UCSD-AML1 (cell line): ENCODE measurements around the gene OXCT1.
"Not testable (repeated sequence)": the region's sequence is repeated elsewhere in the genome, so short reads cannot be mapped to it uniquely, and the experiment has no call there.

Experiments used
- DNase-seq: peaks from one replicate; lab custom pipeline; 2025; ENCODE audit not compliant: unreplicated experiment; lab: John Stamatoyannopoulos, UW

The OXCT1 gene

DNA sequence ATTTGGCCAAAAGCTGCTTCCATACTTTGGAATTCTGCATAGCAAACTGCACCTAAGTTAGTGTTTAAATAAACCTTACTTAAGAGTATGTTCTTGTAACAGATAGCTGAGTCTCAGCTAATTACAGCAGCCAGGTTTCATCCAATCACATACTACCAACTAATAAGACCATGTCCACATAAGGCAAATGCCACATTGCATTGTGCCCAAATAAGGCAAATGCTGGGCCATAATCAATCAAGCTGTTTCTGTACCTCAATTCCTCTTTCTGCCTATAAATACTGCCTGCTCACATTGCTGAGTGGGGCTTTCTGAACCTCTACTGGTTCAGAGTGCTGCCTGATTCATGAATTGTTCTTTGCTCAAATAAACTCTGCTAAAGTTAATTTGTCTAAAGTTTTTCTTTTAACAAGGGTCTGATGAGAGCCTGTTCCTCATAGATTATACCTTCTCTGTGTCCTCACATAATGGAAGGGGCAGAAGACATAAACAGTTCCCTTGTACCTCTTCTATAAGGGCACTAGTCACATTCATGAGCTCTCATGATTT, 4.4 kb upstream of the OXCT1 start:
- DNase-seq, result no peak

DNA sequence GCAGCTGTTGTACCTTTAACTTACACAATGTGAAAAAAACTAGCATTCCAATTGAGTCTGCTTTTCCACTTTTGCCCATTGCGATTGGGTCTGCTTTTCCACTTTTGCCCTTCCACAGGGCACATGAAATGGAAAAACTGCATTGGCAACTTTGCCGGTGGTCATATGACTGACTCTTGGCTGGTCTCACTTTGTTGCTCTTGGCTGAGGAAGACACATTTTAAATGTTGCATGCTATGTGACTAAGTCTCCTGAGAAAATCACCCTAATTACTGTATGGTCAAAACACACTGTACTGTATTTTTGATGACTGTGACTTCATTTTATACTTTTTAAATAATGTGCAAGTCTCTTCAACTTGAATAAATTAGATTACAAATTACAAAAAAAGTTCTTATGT, 1.6 kb upstream of the OXCT1 start:
- DNase-seq, result no peak

DNA sequence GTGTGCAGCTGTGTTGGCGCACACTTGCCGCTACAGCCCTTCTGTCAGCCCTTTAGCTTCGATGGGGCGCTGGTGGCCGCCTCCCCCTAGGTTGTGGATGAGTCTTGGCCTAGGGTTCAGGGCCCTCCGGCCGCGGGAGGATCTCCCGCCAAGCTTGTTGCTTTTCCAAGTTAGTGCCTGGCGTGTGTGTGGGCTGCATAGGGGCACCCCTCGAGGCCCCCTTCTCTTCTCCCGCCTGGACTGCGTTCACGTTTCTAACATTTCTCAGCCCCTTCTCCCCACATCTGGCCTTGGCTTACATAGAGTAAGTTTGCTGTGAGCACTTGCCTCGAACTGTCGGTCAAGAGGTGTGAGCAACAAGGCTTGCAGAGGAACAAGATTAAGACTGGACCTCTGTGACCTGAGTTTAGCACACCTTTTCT, 413 bp upstream of the OXCT1 start:
- DNase-seq, result no peak

DNA sequence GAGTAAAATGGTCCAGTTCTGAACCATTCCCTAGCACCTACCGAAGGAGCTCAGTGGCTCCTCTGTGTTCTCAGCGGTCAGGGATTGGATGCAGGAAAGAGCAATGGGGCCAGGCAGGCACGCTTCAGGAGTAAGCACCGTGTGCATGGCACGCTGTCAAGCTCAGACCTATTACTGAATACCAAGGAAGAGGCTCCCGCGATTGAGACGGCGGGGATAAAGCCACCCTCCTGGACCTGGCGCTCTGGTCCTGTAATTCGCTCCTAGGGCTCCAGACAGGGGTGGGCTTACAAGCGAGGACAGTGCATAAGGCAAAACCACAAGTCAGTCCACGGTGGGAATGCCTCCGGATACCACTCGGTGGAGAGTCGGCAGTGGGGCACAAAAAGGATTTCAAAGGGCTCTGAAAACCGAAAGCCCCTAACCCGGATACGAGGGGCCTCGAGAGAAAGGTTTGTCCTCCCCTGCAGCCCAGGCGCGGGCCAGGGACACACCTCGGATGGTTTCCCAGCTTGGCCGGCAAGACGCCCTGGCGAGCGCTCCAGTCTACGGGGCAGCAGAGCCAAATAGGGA, 988 bp downstream of the OXCT1 start:
- peak; percentile 44 for DNase-seq

DNA sequence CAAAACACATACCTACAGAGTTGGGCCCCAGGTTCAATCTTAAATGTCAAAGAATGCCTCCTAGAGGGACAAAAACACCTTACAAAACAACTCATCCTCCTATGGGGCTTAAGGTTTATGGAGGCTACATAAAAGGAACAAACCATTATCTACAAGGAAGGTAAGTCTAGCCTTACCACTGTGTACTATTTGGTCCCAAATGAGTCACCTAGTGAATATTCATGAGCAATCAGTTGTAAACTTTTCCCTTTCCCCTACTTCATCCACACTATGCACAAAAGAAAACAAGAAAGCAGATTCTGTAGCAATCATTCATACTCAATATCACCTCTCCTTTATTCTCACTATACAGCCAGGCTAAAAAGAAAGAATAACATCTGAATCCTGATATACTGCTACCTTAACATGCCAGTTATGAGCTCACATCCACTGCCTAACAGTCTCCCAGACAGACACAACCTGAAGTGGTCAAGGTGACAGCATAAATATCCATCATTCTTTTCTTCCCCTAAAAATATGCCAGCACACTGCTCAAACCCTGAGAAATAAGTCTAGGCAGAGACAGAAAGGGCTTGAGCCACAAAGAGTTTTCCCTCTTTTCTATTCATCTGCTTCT, 6.2 kb downstream of the OXCT1 start:
- no peak for DNase-seq

DNA sequence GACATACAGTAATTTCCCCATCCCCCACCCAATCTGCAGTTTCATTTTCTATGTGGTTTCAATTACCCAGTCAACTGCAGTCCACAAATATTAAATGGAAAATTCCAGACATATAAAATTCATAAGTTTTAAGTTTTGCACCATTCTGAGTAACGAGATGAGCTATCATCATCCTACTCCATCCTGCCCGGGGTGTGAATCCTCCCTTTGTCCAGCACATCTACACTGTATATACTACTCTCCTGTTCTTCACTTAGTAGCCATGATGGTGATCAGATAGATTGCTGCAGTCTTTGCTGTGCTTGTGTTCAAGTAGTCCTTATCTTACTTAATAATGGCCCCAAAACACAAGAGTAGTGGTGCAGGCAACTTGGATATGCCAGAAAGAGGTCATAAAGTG, 11.3 kb downstream of the OXCT1 start:
- DNase-seq, result no peak

DNA sequence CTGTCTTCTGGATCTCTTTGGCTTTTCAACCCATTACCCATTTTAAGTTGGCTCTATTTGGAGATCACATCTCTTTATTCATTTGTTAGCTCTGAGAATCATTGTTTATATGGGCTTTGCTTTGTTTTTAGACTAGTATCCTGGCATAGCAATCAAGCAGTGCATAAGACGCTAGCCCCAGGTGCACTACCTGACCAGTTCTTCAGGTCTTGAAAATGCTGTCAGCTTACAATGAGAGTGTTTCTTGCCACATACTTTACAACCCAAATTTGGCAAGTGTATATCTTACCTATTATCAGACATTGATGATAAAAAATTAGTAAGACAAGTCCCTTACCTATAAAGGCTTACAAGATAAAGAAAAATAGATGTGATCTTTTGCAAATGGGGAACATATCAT, 12.2 kb downstream of the OXCT1 start:
- no peak for DNase-seq

DNA sequence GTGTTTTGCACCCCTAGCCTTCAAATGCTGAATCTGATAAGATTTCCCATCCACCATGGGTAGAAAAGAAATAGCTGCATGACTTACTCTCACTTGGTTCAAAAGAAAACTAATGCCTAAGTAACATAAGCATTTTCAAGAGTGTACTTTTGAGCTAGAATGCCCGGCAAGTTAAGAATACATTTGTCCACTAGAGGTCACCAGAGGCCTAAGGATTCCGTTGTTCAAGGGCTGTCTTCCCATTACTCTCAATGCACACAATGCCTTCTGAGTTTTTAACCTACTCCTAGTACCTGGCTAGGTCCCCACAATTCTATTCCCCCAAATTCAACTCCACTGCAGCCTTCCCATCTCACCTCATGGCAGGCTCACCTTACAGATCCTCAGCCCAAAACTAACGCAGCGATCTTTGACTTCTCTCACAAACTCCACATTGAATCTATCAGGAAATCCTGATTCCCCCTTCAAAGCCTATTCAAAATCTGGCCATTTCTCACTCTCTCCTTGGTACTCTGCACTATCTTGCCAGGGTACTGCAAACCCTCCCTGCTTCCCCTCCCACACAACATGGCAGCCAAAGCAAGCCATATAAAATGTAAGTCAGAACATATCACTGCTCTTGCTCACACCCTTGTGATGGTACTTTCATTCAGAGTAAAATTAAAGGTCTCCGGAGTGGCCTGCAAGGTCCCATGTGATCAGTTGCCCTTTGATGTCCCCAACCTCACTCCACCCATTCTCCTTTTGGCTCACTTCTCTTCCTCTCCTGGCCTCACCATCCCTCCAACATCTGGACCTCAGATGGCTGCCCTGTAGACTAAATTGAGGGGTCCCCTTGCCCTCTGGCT, 13.4 kb downstream of the OXCT1 start:
- peak; percentile 17 for DNase-seq

DNA sequence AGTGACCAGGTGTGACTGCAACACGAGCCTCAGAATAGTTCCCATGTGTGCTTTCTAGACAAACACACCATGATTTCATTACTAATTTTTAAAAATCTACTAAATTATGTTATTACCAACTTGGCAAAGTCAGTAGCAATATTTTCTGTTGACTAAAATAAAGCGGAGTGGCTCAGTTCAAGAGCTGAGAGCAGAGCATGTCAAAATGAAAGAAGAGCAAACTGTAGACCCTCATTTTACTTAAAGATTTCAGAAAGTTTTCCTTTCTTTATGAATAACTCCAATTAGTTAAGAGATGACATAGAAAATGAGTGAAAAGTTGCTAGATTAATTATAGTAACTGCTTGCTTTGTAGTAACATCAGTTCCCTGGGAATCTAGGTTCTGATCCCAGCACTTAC, 17.9 kb downstream of the OXCT1 start:
- no peak for DNase-seq

DNA sequence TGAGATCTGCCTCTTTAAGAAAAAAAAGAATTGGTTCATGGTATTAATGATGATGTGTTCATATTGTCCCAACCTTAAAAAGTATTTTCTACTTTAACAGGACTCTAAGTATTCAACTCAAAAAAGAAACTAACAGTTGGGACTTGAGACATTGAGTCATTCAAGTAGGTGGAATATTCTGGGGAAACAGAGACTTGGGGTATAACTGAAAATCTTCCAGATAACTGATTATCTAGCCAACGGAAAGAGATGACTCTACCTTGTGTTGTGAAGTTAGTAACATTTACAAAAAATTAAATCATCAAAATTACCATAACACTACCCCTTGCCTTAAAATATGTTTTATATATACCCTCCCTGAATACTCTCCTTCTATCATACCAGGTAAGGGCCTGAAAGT, 19.1 kb downstream of the OXCT1 start:
- no peak for DNase-seq

DNA sequence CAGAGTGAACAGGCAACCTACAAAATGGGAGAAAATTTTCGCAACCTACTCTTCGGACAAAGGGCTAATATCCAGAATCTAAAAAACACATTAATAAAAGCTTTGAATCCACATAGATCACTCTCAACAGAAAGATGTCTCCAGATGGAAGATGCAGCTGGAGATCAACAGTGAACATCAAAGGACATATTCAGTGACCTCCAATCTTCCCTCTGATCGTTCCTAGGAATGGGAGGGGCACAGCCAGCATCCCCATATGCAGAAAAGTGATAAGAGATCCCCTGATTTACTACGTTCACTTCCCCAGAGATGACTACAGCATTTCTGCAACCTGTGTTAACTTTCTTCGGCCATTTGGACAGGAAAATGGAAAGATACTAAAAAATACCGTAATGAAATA, 21.2 kb downstream of the OXCT1 start:
- DNase-seq, result no peak

DNA sequence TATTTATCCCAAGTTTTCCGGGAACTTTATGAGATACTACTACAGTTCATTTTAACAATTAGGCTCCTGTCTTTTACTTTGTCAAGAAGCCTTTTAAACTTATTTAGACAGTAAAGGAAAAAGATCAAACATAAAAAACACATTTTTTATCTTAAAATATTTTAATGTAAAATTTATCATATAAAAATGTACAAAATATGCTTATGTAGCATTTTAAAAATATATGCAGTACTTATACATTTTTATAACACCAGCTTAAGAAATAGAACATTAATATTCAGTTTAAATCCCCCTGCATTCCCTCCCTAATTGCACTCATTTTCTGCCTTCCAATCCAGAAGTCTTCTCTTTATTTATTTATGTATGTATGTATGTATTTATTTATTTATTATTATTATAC, 24.5 kb downstream of the OXCT1 start:
- not testable (repeated sequence) for DNase-seq

DNA sequence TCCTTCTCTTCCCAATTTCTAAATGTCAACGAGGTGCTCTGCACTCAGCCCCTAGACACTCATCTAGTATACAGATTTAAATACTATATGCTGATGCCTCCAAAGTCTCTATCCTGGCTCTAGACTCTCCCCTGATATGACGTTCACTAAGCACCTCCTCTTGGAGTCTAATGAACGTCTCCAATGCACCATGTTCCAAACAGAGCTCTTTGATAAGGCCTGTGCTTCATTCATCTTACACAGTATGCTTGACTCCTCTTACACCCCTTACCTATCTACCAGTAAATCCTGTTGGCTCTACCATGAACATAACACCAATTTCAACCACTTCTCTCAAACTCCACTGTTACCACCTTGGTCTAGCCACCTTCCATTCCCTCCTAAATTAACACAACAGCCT, 25.7 kb downstream of the OXCT1 start:
- DNase-seq, result no peak

DNA sequence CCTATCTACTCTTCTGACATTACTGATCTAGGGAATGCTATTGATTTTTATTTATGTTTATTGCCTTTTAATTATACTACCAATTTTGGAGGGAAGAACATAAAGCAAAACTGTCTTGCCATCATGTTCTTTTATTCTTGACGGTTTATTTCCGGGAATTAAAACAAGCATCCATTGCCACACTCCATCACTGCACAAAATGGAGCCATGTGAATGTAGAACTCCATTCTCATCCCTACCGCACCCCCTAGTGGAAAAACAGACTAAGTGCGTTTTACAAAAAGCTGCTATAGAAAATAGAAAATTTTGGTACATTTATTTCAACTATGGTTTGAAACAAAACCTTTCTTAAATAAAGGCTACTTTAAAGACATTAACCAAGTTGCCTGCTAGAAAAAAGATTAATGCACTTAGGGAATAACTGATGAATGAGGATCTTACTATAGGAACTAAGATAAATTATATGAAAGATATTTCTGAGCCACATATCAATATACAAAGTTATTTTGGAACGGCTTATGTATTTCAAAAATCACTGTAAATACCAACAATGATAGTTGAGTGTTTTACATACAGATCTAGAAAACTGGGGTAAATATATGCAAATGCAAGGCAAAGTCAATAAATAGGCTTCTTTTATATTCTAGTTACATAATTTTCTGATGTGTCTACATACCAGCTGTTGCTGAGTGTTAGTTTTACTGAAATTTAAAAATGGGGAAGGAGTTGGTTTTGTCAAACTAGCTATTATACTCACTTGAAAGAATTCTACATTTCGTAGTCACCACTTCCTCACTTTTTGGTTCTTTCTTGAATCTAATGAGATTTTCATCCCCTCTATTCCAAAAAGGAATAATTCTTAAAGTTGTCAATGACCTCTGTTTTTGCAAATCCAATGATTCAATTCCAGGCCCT, 26.5 kb downstream of the OXCT1 start:
- no peak for DNase-seq

DNA sequence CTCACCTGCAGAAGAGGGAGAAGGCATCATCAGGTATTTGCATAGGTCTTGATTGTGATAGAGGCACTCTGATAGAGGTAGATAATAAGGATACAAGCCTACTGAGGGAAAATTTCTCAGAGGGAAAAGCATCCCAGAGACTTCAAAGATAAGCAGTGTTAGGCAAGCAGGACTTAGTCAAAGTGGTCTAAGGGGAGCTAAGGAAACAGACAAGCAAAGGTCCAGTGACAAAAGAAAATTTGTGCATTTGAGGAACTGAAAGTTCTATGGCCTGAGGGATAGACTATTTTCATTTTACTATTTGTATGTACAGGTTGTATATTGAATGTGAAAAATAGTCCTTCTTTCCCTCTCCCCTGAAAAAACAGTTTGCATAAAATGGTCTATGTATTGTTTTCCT, 27.4 kb downstream of the OXCT1 start:
- DNase-seq, result no peak

DNA sequence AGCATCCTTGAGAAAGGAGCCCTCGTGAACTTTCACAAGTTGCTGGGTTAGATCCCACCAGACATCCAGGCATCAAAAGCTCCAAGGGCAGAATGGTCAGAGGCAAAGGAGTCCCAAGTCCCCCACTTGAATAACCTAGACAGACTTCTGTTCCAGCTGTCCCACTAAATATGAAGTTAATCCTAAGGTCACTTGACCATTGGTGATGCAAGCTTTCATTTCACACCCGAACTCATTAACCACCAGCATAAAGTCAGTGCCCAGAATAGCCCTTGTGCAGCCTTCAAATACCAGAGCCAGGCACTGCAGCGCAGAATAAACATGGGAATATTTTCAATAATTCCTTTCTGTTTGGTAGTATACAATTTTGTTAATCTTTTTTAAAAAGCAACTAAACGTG, 28.9 kb downstream of the OXCT1 start:
- DNase-seq, result no peak

DNA sequence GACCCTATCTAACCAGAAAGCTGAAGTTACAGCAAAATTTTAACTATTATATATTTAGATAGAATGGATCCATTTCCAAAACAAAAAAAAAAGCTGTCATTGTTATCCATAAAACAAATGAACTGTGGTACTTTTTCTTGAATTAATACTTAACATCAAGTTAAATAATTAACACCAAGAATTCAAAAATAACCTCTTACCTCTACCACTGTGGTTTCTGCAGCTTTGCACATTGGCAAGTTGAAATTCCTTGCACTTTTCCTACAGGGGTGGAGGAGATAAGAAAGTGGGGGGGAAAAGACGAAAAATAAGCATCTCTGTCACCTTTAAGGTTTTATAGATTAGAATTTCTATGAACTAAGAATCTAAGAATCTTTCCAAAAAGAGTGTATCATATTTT, 30.0 kb downstream of the OXCT1 start:
- no peak for DNase-seq

DNA sequence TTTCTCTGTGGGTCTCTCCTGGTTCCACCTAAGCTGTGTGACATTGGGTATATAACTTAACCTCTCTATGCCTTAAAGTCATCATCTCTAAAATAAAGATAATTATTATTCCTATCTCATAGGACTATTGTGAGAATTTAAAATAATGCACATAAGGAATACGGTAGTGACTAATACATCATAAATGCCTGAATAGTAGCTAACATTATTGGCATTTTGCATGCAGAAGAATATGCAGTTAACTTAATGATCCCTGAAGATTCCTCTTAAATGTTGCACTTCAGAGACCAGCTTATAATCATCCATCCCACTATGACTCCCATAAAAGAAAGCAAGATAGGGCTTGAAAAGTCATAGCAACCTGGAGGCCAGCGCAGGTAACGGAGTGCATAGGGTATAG, 32.4 kb downstream of the OXCT1 start:
- no peak for DNase-seq

DNA sequence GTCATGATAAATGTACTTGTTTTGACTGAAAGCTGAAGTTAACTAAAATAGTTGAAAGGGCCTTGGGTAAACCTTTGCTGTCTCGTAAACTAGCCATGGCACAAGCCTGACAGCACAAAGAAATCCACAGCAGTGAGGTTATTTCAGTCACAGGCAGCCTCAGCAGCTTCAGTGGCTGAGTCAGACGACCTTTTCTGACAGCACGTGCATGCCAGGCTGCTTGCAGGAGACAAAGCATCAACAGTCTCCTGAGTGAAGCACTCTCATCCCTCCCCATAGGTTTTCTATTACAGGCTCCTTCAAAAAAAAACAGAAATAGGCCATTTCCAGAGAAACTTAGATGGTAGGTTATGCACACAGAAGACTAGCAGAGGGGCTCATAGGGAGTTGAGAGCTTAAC, 34.6 kb downstream of the OXCT1 start:
- DNase-seq, result no peak

DNA sequence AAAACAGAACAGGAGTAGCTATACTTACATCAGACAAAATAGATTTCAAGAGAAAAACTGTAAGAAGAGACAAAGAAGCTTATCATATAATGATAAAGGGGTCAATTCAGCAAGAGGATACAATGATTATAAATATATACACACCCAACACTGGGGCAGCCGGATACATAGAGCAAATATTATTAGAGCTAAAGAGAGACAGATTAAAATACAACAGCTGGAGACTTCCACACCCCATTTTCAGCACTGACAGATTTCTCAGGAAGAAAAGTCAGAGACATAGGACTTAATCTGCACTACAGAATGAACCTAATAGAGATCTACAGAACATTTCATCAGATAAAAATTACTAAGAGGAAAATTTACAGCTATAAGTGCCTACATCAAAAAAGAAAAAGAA, 35.7 kb downstream of the OXCT1 start:
- DNase-seq, result no peak

DNA sequence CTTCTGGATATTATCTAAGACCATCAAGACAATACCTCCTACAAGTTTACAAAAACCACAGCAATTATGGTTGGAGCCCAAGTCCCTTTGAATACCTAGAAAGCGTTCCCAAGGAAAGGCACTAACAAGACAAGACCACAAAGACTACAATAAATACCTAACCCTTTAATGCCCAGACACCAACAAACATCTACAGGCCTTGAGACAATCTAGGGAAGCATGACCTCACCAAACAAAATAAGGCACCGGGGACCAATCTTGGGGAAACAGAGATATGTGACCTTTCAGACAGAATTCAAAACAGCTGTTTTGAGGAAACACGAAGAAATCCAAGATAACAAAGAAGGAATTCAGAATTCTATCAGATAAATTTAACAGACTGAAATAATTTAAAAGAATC, 37.8 kb downstream of the OXCT1 start:
- no peak for DNase-seq
